Mesendoderm (in vitro differentiated cells): ENCODE data around the gene ZNF605.

ENCODE experiments used
- DNase-seq: peaks from one replicate; pipeline ENCODE4 v3.0.0; 2013
- H2AK5ac ChIP-seq: 2 replicates; pipeline ENCODE4 v1.6.1; 2013; ENCODE audit warnings: low read length, inconsistent platforms
- H2BK120ac ChIP-seq: 2 replicates; pipeline ENCODE4 v1.6.1; 2013; ENCODE audit warnings: low read depth, mild to moderate bottlenecking, low read length, moderate library complexity, mixed read lengths
- H2BK15ac ChIP-seq: replicated peaks from 2 replicates; pipeline ENCODE4 v1.6.1; 2013; ENCODE audit warnings: low read depth, mild to moderate bottlenecking, moderate library complexity
- H2BK5ac ChIP-seq: 2 replicates; pipeline ENCODE4 v1.6.1; 2013; ENCODE audit warnings: low read length, inconsistent platforms
- H3K18ac ChIP-seq: 2 replicates; pipeline ENCODE4 v1.6.1; 2013; ENCODE audit warnings: mild to moderate bottlenecking, low read length, mixed read lengths
- H3K23ac ChIP-seq: one replicate; pipeline ENCODE4 v1.6.1; 2013; ENCODE audit warnings: low read length
- H3K27ac ChIP-seq: 2 replicates; pipeline ENCODE4 v1.5.1; 2013; ENCODE audit warnings: low read depth, mild to moderate bottlenecking, inconsistent platforms, low read length, moderate library complexity
- H3K27me3 ChIP-seq: 2 replicates; pipeline ENCODE4 v1.6.1; 2013; ENCODE audit warnings: low read length, control low read depth, mild to moderate bottlenecking, inconsistent platforms; ENCODE audit not compliant: insufficient read depth, poor library complexity
- H3K36me3 ChIP-seq: 2 replicates; pipeline ENCODE4 v1.6.1; 2013; ENCODE audit warnings: low read length, inconsistent platforms; ENCODE audit not compliant: control insufficient read depth, insufficient read depth
- H3K4ac ChIP-seq: one replicate; pipeline ENCODE4 v1.6.1; 2013; ENCODE audit warnings: low read depth, mild to moderate bottlenecking, low read length, moderate library complexity
- H3K4me1 ChIP-seq: 2 replicates; pipeline ENCODE4 v1.6.1; 2013; ENCODE audit warnings: low read depth, low read length, inconsistent platforms; ENCODE audit not compliant: control insufficient read depth
- H3K4me2 ChIP-seq: 2 replicates; pipeline ENCODE4 v1.6.1; 2013; ENCODE audit warnings: low read length
- H3K4me3 ChIP-seq: 2 replicates; pipeline ENCODE4 v1.5.1; 2013; ENCODE audit warnings: mild to moderate bottlenecking, low read length
- H3K56ac ChIP-seq: one replicate; pipeline ENCODE4 v1.6.1; 2013; ENCODE audit warnings: low read length
- H3K79me1 ChIP-seq: 2 replicates; pipeline ENCODE4 v1.6.1; 2013; ENCODE audit warnings: low read length, inconsistent platforms
- H3K79me2 ChIP-seq: 2 replicates; pipeline ENCODE4 v1.6.1; 2013; ENCODE audit warnings: mild to moderate bottlenecking, low read length; ENCODE audit not compliant: control insufficient read depth, insufficient read depth
- H3K9ac ChIP-seq: 2 replicates; pipeline ENCODE4 v1.6.1; 2013; ENCODE audit warnings: low read length, inconsistent platforms
- H4K5ac ChIP-seq: one replicate; pipeline ENCODE4 v1.6.1; 2013; ENCODE audit warnings: low read length
- H4K8ac ChIP-seq: one replicate; pipeline ENCODE4 v1.6.1; 2013; ENCODE audit warnings: low read depth, mild to moderate bottlenecking, control low read depth, low read length, moderate library complexity
- WGBS: extraction: QIAGEN DNeasy Blood & Tissue Kit; methylation state at CpG from one replicate; pipeline ENCODE4 v1.1.7; 2013; ENCODE audit warnings: low lambda C conversion rate, missing lambda C conversion rate; ENCODE audit not compliant: insufficient coverage; ENCODE audit errors: extremely low coverage; 5-methylcytosine and 5-hydroxymethylcytosine counted together

Gene ZNF605

GRCh38 chr12:132923356-132923909 lies 32.7 kb downstream of the ZNF605 start:
- no peak overlapping the region for H2BK5ac ChIP-seq
- H3K56ac ChIP-seq: no peak overlapping the region
- DNase-seq: no peak
- no peak overlapping the region for H3K9ac ChIP-seq
- H3K27ac ChIP-seq: no peak overlapping the region
- H2BK15ac ChIP-seq: no peak overlapping the region
- no peak overlapping the region for H3K4ac ChIP-seq
- H3K36me3 ChIP-seq: no peaks in the 10 kb centered on the region
- H3K79me1 ChIP-seq: no peaks in the 10 kb centered on the region
- H3K27me3 ChIP-seq: no peaks in the 10 kb centered on the region
- H2BK120ac ChIP-seq: no peak overlapping the region
- H3K4me1 ChIP-seq: no peaks in the 10 kb centered on the region
- WGBS: no CpG with 5 or more reads among the region's 1 CpG
- H3K4me3 ChIP-seq: no peak overlapping the region
- no peak overlapping the region for H3K4me2 ChIP-seq
- no peak overlapping the region for H4K5ac ChIP-seq
- H3K18ac ChIP-seq: no peak overlapping the region
- H3K23ac ChIP-seq: no peak overlapping the region
- no peaks in the 10 kb centered on the region for H3K79me2 ChIP-seq
- no peak overlapping the region for H4K8ac ChIP-seq
- H2AK5ac ChIP-seq: no peak overlapping the region

DNA sequence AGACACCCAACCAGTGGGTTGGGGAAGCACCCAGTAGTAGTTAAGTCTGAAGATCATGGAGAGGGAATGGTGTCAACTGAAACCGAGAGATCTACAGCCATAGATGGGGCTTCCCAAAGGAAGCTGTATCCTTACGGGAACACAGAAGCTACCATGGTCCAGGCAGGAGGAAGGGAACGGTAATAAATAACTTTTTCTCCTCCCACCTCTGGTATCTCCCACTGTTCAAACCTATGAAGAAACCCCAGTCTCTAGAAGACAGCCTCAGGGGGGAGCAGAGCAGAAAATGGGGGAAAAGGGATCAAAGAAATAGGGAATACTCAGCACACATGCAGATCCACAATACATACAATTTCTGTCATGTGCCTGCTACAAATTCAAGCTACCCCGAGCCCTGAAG lies 33.4 kb downstream of the ZNF605 start:
- Histone ChIP-seq H3K27me3 (no peaks in the 10 kb centered on the region), H3K4me1 (no peaks in the 10 kb centered on the region), H2BK15ac (no peak overlapping the region), H3K4me2 (no peak overlapping the region), H3K18ac (no peak overlapping the region), H3K9ac (no peak overlapping the region), H3K36me3 (no peaks in the 10 kb centered on the region), H3K4ac (no peak overlapping the region), H3K79me1 (no peaks in the 10 kb centered on the region), H3K4me3 (no peak overlapping the region), H2BK5ac (no peak overlapping the region), H4K5ac (no peak overlapping the region), H3K23ac (no peak overlapping the region), H4K8ac (no peak overlapping the region), H3K56ac (no peak overlapping the region), H3K79me2 (no peaks in the 10 kb centered on the region), H3K27ac (no peak overlapping the region), H2BK120ac (no peak overlapping the region), H2AK5ac (no peak overlapping the region)
- DNase-seq: no peak
- no CpG with 5 or more reads among the region's 4 CpGs for WGBS

DNA sequence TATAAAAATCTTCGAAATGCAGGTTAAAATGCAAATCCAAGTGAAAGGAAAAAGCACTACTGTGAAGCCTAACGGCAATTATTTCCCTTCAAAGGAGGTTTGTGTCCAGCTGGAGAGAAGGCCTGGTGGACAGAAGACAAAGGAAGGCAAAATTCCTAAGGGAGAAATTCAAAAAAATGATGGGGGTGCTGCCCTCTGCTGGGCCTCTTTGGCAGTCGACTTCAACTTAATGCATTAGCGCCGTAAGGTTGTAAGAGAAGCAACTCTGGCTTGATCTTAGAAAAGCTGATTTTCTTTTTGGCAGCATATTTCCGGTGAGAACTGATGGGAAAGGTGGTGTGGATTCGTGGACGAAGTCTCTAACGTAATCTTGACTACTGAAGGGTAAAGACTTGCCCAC lies 34.4 kb downstream of the ZNF605 start:
- H2AK5ac ChIP-seq: no peak overlapping the region
- no peak overlapping the region for H3K9ac ChIP-seq
- H3K18ac ChIP-seq: no peak overlapping the region
- no peaks in the 10 kb centered on the region for H3K79me1 ChIP-seq
- H3K4me1 ChIP-seq: no peaks in the 10 kb centered on the region
- H3K27me3 ChIP-seq: no peaks in the 10 kb centered on the region
- DNase-seq: peak; percentile 17
- WGBS: no CpG with 5 or more reads among the region's 9 CpGs
- no peak overlapping the region for H3K4me3 ChIP-seq
- no peak overlapping the region for H2BK15ac ChIP-seq
- no peak overlapping the region for H3K4ac ChIP-seq
- no peaks in the 10 kb centered on the region for H3K79me2 ChIP-seq
- no peaks in the 10 kb centered on the region for H3K36me3 ChIP-seq
- H2BK120ac ChIP-seq: no peak overlapping the region
- no peak overlapping the region for H3K4me2 ChIP-seq
- H4K5ac ChIP-seq: no peak overlapping the region
- no peak overlapping the region for H2BK5ac ChIP-seq
- no peak overlapping the region for H3K27ac ChIP-seq
- H4K8ac ChIP-seq: no peak overlapping the region
- no peak overlapping the region for H3K56ac ChIP-seq
- H3K23ac ChIP-seq: no peak overlapping the region

- Histone ChIP-seq H3K36me3 (no peaks in the 10 kb centered on the region), H4K5ac (no peak overlapping the region), H3K56ac (no peak overlapping the region), H4K8ac (no peak overlapping the region), H2BK5ac (no peak overlapping the region), H3K27ac (no peak overlapping the region), H3K27me3 (no peaks in the 10 kb centered on the region), H3K79me1 (no peaks in the 10 kb centered on the region), H3K9ac (no peak overlapping the region), H3K18ac (no peak overlapping the region), H3K23ac (no peak overlapping the region), H3K79me2 (no peaks in the 10 kb centered on the region), H2AK5ac (no peak overlapping the region), H2BK120ac (no peak overlapping the region), H3K4ac (no peak overlapping the region), H3K4me2 (no peak overlapping the region), H2BK15ac (no peak overlapping the region), H3K4me1 (no peaks in the 10 kb centered on the region), H3K4me3 (no peak overlapping the region)
- DNase-seq: no peak
- no CpG with 5 or more reads among the region's 6 CpGs for WGBS
These were observed 37.4 kb downstream of the ZNF605 start for GRCh38 chr12:132918680-132919079.

DNA sequence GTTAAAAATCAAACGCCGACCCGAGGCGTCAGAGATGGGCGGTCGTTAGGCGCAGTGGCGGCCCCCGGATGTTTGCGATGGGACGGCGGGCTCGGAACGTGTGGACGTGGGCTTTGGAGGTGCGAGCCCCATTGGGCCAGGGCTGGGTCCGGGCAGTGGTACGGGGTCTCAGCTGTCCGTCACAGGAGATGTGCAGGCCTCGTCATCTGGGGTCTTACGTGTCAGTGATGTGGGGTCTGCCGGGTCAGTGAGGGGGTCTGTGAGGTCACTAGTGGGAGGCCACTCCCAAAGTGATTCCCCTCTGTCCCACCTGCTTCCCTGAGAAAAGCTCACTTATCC lies 47.1 kb downstream of the ZNF605 start:
- H3K4me1 ChIP-seq: peaks cover 2% of the 10 kb centered on the region
- H3K27ac ChIP-seq: peak overlapping the region; percentile 67
- no peaks in the 10 kb centered on the region for H3K27me3 ChIP-seq
- H2BK120ac ChIP-seq: no peak overlapping the region
- no peak for DNase-seq
- no peak overlapping the region for H3K4ac ChIP-seq
- no peak overlapping the region for H4K8ac ChIP-seq
- peak overlapping the region; percentile 66 for H3K23ac ChIP-seq
- H2BK15ac ChIP-seq: no peak overlapping the region
- no peak overlapping the region for H2AK5ac ChIP-seq
- no peaks in the 10 kb centered on the region for H3K79me2 ChIP-seq
- no peaks in the 10 kb centered on the region for H3K79me1 ChIP-seq
- no peaks in the 10 kb centered on the region for H3K36me3 ChIP-seq
- H3K9ac ChIP-seq: peak overlapping the region; percentile 78
- H3K18ac ChIP-seq: peak overlapping the region; percentile 5
- no peak overlapping the region for H4K5ac ChIP-seq
- H3K4me2 ChIP-seq: peak overlapping the region; percentile 91
- H2BK5ac ChIP-seq: no peak overlapping the region
- peak overlapping the region; percentile 54 for H3K4me3 ChIP-seq
- H3K56ac ChIP-seq: peak overlapping the region; percentile 84
- WGBS: no CpG with 5 or more reads among the region's 22 CpGs
